GM12878 (cell line): ENCODE measurements around the gene SRPK2. TPM values are rescaled to one million over a fixed set of nuclear protein-coding genes. Genes with fewer than 3 reads are reported as not detected.

ENCODE experiments used
- ATAC-seq: fragments of 200-7000 bp; cut with Tn5 transposase; 3 replicates; pipeline ENCODE4 v1.9.1; 2020; ENCODE audit warnings: mild to moderate bottlenecking, moderate library complexity
- BruUV-seq: library from RNA; stranded (reverse); fragments of 400-500 nt; replicated peaks from 2 replicates; lab custom pipeline; 2021; lab: Mats Ljungman, UMichigan
- CTCF ChIA-PET: fragments of 300-600 bp; sonication (Branson Sonifier 250); formaldehyde crosslinking; extraction: SDS; loops from one replicate; lab custom pipeline; 2021; ENCODE audit warnings: inconsistent platforms; lab: Yijun Ruan, JAX
- POLR2A ChIA-PET: fragments of 350-600 bp; formaldehyde crosslinking; extraction: SDS; loops from one replicate; lab custom pipeline; 2021; ENCODE audit warnings: inconsistent platforms; lab: Charles Lee
- RAD21 ChIA-PET: fragments of 300-600 bp; sonication (Branson Sonifier 250); formaldehyde crosslinking; loops from one replicate; lab custom pipeline; 2023; ENCODE audit warnings: antibody characterized with exemption; ENCODE audit not compliant: unreplicated experiment; lab: Charles Lee
- SMC1A ChIA-PET: fragments of 300-600 bp; sonication (Branson Sonifier 250); formaldehyde crosslinking; loops from one replicate; lab custom pipeline; 2023; ENCODE audit not compliant: unreplicated experiment, uncharacterized antibody; lab: Charles Lee
- DNase-seq: peaks from one replicate; pipeline ENCODE4 v3.0.0-alpha.2; 2011; ENCODE audit warnings: low read depth, low spot score
- FAIRE-seq: peaks from 3 replicates; lab custom pipeline; 2011; peaks lifted over from hg19 to GRCh38; lab: Jason Lieb, UNC
- H2AFZ ChIP-seq: 2 replicates; pipeline ENCODE4 v1.6.0; 2011; ENCODE audit warnings: low read depth, low read length, control low read depth; ENCODE audit not compliant: control insufficient read depth
- H3K27ac ChIP-seq: 2 replicates; pipeline ENCODE4 v1.5.1; 2011; ENCODE audit warnings: control low read depth; ENCODE audit not compliant: control insufficient read depth, insufficient read depth
- H3K27me3 ChIP-seq, 2 experiments: replicated peaks in 1 of 2; 2 replicates each; pipeline versions ENCODE4 v1.6.0 to v1.6.1; 2011; ENCODE audit warnings: low read length in 1 of 2; ENCODE audit not compliant: control insufficient read depth in 2 of 2, insufficient read depth in 2 of 2
- H3K36me3 ChIP-seq, 2 experiments: 2 replicates each; pipeline ENCODE4 v1.5.1; 2011; ENCODE audit warnings: low read length in 1 of 2; ENCODE audit not compliant: control insufficient read depth in 2 of 2, insufficient read depth in 2 of 2
- H3K4me1 ChIP-seq: 2 replicates; pipeline ENCODE4 v1.6.1; 2011; ENCODE audit warnings: mild to moderate bottlenecking, low read length, moderate library complexity, mixed read lengths; ENCODE audit not compliant: control insufficient read depth, insufficient read depth
- H3K4me2 ChIP-seq: 2 replicates; pipeline ENCODE4 v1.6.0; 2011; ENCODE audit warnings: control low read depth; ENCODE audit not compliant: control insufficient read depth, insufficient read depth
- H3K4me3 ChIP-seq: fragments of 200-600 bp; sonication (generic); 2 replicates; pipeline ENCODE4 v1.5.1; 2016
- H3K79me2 ChIP-seq: 2 replicates; pipeline ENCODE4 v1.6.0; 2011; ENCODE audit warnings: low read length; ENCODE audit not compliant: control insufficient read depth, insufficient read depth
- H3K9ac ChIP-seq: 2 replicates; pipeline ENCODE4 v1.8.0; 2011; ENCODE audit warnings: low read length, control low read depth, mixed read lengths; ENCODE audit not compliant: control insufficient read depth, insufficient read depth
- H3K9me3 ChIP-seq: replicated peaks from 3 replicates; pipeline ENCODE4 v1.5.1; 2011; ENCODE audit warnings: mild to moderate bottlenecking, low read length; ENCODE audit not compliant: control insufficient read depth, insufficient read depth
- H4K20me1 ChIP-seq: 2 replicates; pipeline ENCODE4 v1.6.0; 2011; ENCODE audit not compliant: control insufficient read depth, insufficient read depth
- BCL11A ChIP-seq: IDR thresholded peaks from 2 replicates; pipeline ENCODE4 v1.6.1; 2011; ENCODE audit warnings: low read depth, low read length
- CBFB ChIP-seq: IDR thresholded peaks from 2 replicates; pipeline ENCODE4 v1.6.1; 2016; ENCODE audit warnings: antibody characterized with exemption, low read depth
- CHD2 ChIP-seq: IDR thresholded peaks from 2 replicates; pipeline ENCODE4 v1.6.1; 2011; ENCODE audit warnings: low read depth, low read length, improper control_type of control experiment, borderline replicate concordance
- CREM ChIP-seq: IDR thresholded peaks from 2 replicates; pipeline ENCODE4 v1.6.1; 2014; ENCODE audit warnings: antibody characterized with exemption, low read depth
- HCFC1 ChIP-seq: fragments of 150-350 bp; IDR thresholded peaks from 2 replicates; pipeline ENCODE4 v1.6.1; 2014; ENCODE audit warnings: low read length
- IKZF2 ChIP-seq, 2 experiments: fragments of 450-650 bp; IDR thresholded peaks; 2 replicates each; pipeline ENCODE4 v1.6.1; 2017; ENCODE audit warnings: mild to moderate bottlenecking in 2 of 2, moderate library complexity in 2 of 2
- KLF5 ChIP-seq: fragments of 450-650 bp; IDR thresholded peaks from 2 replicates; pipeline ENCODE4 v1.6.1; 2014; ENCODE audit warnings: mild to moderate bottlenecking; ENCODE audit not compliant: partially characterized antibody
- MEF2B ChIP-seq: fragments of 450-650 bp; IDR thresholded peaks from 2 replicates; pipeline ENCODE4 v1.6.1; 2018; ENCODE audit warnings: mild to moderate bottlenecking, moderate library complexity; ENCODE audit not compliant: partially characterized antibody, poor library complexity, severe bottlenecking
- MTA2 ChIP-seq: fragments of 450-650 bp; IDR thresholded peaks from 2 replicates; pipeline ENCODE4 v1.6.1; 2016; ENCODE audit warnings: low read depth, mild to moderate bottlenecking, moderate library complexity
- NFXL1 ChIP-seq: fragments of 450-650 bp; IDR thresholded peaks from 2 replicates; pipeline ENCODE4 v1.6.1; 2017; ENCODE audit warnings: antibody characterized with exemption, mild to moderate bottlenecking, borderline replicate concordance
- POLR2AphosphoS2 ChIP-seq: IDR thresholded peaks from 2 replicates; pipeline ENCODE4 v1.6.1; 2011; ENCODE audit warnings: low read depth, mild to moderate bottlenecking, low read length, improper control_type of control experiment, moderate library complexity
- RELA ChIP-seq: fragments of 450-650 bp; IDR thresholded peaks from 2 replicates; pipeline ENCODE4 v1.8.0; 2014; ENCODE audit warnings: borderline replicate concordance; ENCODE audit not compliant: partially characterized antibody
- RFX5 ChIP-seq: IDR thresholded peaks from 2 replicates; pipeline ENCODE4 v1.6.1; 2011; ENCODE audit warnings: low read depth, low read length, improper control_type of control experiment
- RUNX3 ChIP-seq: IDR thresholded peaks from 2 replicates; pipeline ENCODE4 v1.6.1; 2012; ENCODE audit warnings: low read length, inconsistent platforms
- SPI1 ChIP-seq: IDR thresholded peaks from 2 replicates; pipeline ENCODE4 v1.6.1; 2011; ENCODE audit warnings: low read depth, mild to moderate bottlenecking, low read length, moderate library complexity, borderline replicate concordance; ENCODE audit not compliant: insufficient read depth
- SRF ChIP-seq, 2 experiments: IDR thresholded peaks; 2 replicates each; pipeline ENCODE4 v1.6.1; 2011; ENCODE audit warnings: low read depth in 2 of 2, low read length in 2 of 2, mild to moderate bottlenecking in 1 of 2, moderate library complexity in 1 of 2
- WRNIP1 ChIP-seq: IDR thresholded peaks from 2 replicates; pipeline ENCODE4 v1.6.1; 2011; ENCODE audit warnings: low read depth, low read length, improper control_type of control experiment, borderline replicate concordance
- ZNF207 ChIP-seq: fragments of 450-650 bp; IDR thresholded peaks from 2 replicates; pipeline ENCODE4 v1.6.1; 2014; ENCODE audit warnings: antibody characterized with exemption, mild to moderate bottlenecking, borderline replicate concordance
- WGBS: methylation state at CpG from one replicate; pipeline ENCODE4 v1.1.6; 2016; ENCODE audit warnings: low lambda C conversion rate; ENCODE audit not compliant: insufficient replicate concordance, insufficient coverage; ENCODE audit errors: missing lambda C conversion rate; 5-methylcytosine and 5-hydroxymethylcytosine counted together
- in situ Hi-C: fragments of 300-500 bp; cut with MboI; formaldehyde crosslinking; loops from 9 replicates; pipeline ENCODE4 v1.14.3; 2018; ENCODE audit warnings: mixed read lengths
- intact Hi-C: fragments of 100-400 bp; cut with micrococcal nuclease; formaldehyde crosslinking; loops from one replicate; pipeline ENCODE4 v1.14.2; 2022; ENCODE audit not compliant: unreplicated experiment
- polyA plus RNA-seq, 11 experiments: library from polyadenylated mRNA; depleted of rRNA in 4 of 11; unstranded in 6 of 11; stranded (reverse) in 5 of 11; fragments of >200 nt; fragmentation: Nextera tagmentation in 4 of 11; fragmentation: Illumina TruSeq in 1 of 11; extraction: Ambion mirVana in 4 of 11; extraction: Trizol in 1 of 11; gene quantifications; 1 replicate in 1 of 11; 2 replicates in 10 of 11; pipeline versions ENCODE4 v1.2.1 to v1.2.3, GENCODE V29; 2011 to 2016; ENCODE audit warnings: inconsistent platforms in 2 of 11, missing spikeins in 2 of 11, low read depth in 1 of 11
- total RNA-seq, 4 experiments: library from RNA; depleted of rRNA in 3 of 4; stranded (reverse); fragments of >200 nt in 3 of 4; fragmentation: Illumina TruSeq in 1 of 4; extraction: Trizol in 1 of 4; gene quantifications; 2 replicates each; pipeline versions ENCODE4 v1.2.1 to v1.2.3, GENCODE V29; 2013 to 2021
- TF ChIP-seq, protein P1 (sequence below): fragments of 450-650 bp; formaldehyde crosslinking; IDR thresholded peaks from 2 replicates; pipeline ENCODE4 v1.4.0; 2020; ENCODE audit warnings: mild to moderate bottlenecking, moderate library complexity
- TF ChIP-seq, protein P2 (sequence below): fragments of 450-650 bp; IDR thresholded peaks from 2 replicates; pipeline ENCODE4 v1.6.1; 2016; ENCODE audit warnings: mild to moderate bottlenecking

SRPK2 gene
- total and polyA plus RNA-seq, 10 of the 15 experiments (the other 5 are each of a cell fraction or from before 2014, with no cell fraction given) = 13.2 to 32.8 (median 24.5) TPM

DNA sequence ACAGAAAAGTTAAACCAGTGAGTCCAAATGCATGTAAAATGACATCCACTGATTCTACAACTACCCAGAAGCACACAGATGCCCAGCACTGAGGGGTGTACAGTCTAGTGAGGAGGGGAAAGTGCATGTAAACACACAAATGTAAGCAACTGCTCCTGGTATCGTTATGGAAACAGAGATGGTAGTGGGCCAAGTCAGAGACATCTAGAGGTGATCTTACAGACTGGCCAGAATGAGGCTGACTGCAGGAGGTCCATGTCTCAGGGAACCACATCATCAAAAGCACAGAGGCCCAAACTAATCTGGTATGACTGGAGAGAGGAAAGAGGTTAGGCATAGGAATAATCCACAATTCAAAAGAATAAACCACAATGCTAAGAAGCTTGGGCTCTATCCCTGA, 176.5 kb downstream of the SRPK2 start (continued):
- TF ChIP-seq POLR2AphosphoS2 (no peak), RFX5 (no peak), HCFC1 (no peak), CBFB (no peak), KLF5 (no peak), NFXL1 (no peak)

DNA sequence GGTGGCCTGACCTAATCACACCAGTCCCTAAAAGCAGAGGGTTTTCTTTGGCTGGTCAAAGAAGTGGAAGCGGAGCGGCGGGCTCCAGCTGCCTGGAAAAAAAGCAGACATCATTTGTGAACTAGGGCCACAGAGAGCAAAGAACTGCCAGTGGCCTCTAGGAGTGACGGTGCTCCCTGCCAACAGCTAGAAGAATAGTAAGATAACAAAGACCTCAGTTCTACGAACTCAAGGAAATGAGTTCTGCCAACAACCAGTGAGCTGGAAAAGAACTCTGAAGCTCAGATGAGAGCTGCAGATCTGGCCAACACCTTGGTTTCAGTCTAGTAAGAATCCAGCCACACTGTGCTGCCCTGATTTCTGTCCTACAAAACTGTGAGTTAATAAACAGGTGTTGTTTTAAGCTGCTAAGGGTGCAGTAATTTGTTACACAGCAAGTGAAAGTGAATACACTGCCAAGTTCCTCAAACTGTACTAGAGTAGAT, 178.0 kb downstream of the SRPK2 start:
- peaks cover 22% of the 10 kb centered on the region for H3K4me1 ChIP-seq
- POLR2A ChIA-PET = interaction anchor here (0.6 to 1.2 kb wide), 5 partner anchors 10 to 88 kb away, joined by 3 to 5 read pairs (median 4); no protein-coding TSS in a partner anchor
- in situ Hi-C loops (no loop called here), intact Hi-C loops (loop anchor here (2.0 kb wide), 1 partner anchor 14 kb away; no protein-coding TSS in a partner anchor)
- H2AFZ ChIP-seq = no peak overlapping the region
- SMC1A ChIA-PET = interaction anchor here (0.9 to 3.0 kb wide), 13 partner anchors 9 to 120 kb away, joined by 3 to 23 read pairs (median 5); no protein-coding TSS in a partner anchor
- peak overlapping the region; percentile 45; the same call in 1 of the 2 replicates for H3K4me3 ChIP-seq
- no peak overlapping the region for H3K9ac ChIP-seq
- FAIRE-seq (peak; percentile 88), ATAC-seq (peak; percentile 93), DNase-seq (peak; percentile 66)
- CTCF ChIA-PET = interaction anchor here (0.5 to 1.8 kb wide), 5 partner anchors 15 to 549 kb away, joined by 3 to 6 read pairs (median 4); no protein-coding TSS in a partner anchor
- no peaks in the 10 kb centered on the region for H3K27me3 ChIP-seq
- peak overlapping the region; percentile 9 for H3K27ac ChIP-seq
- H4K20me1 ChIP-seq = no peaks in the 10 kb centered on the region
- H3K9me3 ChIP-seq = no peaks in the 10 kb centered on the region
- H3K79me2 ChIP-seq = peaks cover 10% of the 10 kb centered on the region
- no TSS peak for BruUV-seq
- RAD21 ChIA-PET = interaction anchor here (0.7 to 2.3 kb wide), 5 partner anchors 14 to 144 kb away, joined by 3 to 13 read pairs (median 4); no protein-coding TSS in a partner anchor
- H3K4me2 ChIP-seq = peak overlapping the region; percentile 64
- no peaks in the 10 kb centered on the region for H3K36me3 ChIP-seq
- 60% methylated on average over 5 of the region's 5 CpGs for WGBS
- TF ChIP-seq RUNX3 = no peak
- TF ChIP-seq WRNIP1 = no peak
- no peak for TF ChIP-seq CHD2
- peak; percentile 14; the same call in 1 of the 2 replicates for TF ChIP-seq SPI1
- peak; percentile 57; the same call in 1 of the 2 replicates for TF ChIP-seq MTA2
- TF ChIP-seq, protein P1, sequence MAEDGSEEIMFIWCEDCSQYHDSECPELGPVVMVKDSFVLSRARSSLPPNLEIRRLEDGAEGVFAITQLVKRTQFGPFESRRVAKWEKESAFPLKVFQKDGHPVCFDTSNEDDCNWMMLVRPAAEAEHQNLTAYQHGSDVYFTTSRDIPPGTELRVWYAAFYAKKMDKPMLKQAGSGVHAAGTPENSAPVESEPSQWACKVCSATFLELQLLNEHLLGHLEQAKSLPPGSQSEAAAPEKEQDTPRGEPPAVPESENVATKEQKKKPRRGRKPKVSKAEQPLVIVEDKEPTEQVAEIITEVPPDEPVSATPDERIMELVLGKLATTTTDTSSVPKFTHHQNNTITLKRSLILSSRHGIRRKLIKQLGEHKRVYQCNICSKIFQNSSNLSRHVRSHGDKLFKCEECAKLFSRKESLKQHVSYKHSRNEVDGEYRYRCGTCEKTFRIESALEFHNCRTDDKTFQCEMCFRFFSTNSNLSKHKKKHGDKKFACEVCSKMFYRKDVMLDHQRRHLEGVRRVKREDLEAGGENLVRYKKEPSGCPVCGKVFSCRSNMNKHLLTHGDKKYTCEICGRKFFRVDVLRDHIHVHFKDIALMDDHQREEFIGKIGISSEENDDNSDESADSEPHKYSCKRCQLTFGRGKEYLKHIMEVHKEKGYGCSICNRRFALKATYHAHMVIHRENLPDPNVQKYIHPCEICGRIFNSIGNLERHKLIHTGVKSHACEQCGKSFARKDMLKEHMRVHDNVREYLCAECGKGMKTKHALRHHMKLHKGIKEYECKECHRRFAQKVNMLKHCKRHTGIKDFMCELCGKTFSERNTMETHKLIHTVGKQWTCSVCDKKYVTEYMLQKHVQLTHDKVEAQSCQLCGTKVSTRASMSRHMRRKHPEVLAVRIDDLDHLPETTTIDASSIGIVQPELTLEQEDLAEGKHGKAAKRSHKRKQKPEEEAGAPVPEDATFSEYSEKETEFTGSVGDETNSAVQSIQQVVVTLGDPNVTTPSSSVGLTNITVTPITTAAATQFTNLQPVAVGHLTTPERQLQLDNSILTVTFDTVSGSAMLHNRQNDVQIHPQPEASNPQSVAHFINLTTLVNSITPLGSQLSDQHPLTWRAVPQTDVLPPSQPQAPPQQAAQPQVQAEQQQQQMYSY (CRISPR knock-in tag) = no peak
- TF ChIP-seq SRF (IDR thresholded peaks at IDR 0.05; ENCODE audit: low read depth in 2 of 2, low read length in 2 of 2) = no peak
- TF ChIP-seq ZNF207 = no peak
- no peak for TF ChIP-seq RELA
- no peak for TF ChIP-seq BCL11A
- peak; percentile 31 to 50; a peak in 2 of 4 replicates for TF ChIP-seq IKZF2 (IDR thresholded peaks at IDR 0.05)
- TF ChIP-seq, protein P2, sequence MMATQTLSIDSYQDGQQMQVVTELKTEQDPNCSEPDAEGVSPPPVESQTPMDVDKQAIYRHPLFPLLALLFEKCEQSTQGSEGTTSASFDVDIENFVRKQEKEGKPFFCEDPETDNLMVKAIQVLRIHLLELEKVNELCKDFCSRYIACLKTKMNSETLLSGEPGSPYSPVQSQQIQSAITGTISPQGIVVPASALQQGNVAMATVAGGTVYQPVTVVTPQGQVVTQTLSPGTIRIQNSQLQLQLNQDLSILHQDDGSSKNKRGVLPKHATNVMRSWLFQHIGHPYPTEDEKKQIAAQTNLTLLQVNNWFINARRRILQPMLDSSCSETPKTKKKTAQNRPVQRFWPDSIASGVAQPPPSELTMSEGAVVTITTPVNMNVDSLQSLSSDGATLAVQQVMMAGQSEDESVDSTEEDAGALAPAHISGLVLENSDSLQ = 0 out of 2 replicates have a peak, but pooled peaks have one; percentile 7
- TF ChIP-seq MEF2B = no peak
- no peak for TF ChIP-seq CREM
